GM19455 (cell line): ENCODE results near the gene MSX2.

Source experiments
- ATAC-seq: cut with Tn5 transposase; IDR thresholded peaks from one replicate; pipeline ENCODE4 v1.9.1; 2021; ENCODE audit not compliant: unreplicated experiment

MSX2 gene

GRCh38 chr5:174717826-174718455 is 6.4 kb upstream of the MSX2 start:
- no peak for ATAC-seq

- no peak for ATAC-seq
These were observed 5.3 kb upstream of the MSX2 start for GRCh38 chr5:174718880-174719610.

DNA sequence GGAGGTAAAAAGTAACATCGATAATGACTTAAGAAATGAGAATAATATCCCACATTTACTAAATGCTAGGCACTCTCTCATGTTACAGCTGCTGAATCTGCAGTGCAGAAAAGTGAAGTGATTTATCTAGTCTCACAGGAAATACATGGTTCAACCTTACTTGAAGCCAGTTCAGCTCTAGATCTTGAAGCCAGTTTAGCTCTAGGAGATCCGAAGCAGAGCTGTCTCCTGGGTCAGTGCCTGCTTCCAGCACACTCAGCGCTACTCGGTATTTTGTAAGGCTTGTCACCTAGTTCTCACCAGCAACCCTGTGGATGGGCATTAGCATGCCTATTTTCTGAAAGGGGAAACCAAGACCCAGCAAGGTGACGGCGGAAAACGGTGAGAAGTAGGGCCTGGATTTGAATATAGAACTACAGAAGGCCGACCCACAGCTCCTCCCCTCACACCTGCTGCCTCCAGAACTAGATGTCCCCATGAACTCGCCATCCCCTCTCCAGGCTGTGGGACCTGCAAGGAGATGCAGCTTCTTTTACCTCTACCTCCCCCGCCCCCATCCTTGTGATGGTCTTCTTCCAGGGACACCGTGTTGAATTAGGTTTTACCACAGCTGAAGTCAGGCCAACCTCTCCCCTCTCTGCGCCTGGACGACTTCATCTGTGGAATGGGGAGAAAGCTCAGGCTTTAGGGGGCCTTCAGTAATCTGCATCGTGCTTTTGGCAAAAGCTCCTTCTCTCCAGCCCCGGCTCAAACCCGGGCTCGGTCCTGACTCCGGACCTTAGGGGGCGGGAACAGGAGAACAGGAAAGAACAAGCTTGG is 4.4 kb upstream of the MSX2 start:
- no peak for ATAC-seq

GRCh38 chr5:174720612-174721529 is 3.5 kb upstream of the MSX2 start:
- ATAC-seq = no peak

DNA sequence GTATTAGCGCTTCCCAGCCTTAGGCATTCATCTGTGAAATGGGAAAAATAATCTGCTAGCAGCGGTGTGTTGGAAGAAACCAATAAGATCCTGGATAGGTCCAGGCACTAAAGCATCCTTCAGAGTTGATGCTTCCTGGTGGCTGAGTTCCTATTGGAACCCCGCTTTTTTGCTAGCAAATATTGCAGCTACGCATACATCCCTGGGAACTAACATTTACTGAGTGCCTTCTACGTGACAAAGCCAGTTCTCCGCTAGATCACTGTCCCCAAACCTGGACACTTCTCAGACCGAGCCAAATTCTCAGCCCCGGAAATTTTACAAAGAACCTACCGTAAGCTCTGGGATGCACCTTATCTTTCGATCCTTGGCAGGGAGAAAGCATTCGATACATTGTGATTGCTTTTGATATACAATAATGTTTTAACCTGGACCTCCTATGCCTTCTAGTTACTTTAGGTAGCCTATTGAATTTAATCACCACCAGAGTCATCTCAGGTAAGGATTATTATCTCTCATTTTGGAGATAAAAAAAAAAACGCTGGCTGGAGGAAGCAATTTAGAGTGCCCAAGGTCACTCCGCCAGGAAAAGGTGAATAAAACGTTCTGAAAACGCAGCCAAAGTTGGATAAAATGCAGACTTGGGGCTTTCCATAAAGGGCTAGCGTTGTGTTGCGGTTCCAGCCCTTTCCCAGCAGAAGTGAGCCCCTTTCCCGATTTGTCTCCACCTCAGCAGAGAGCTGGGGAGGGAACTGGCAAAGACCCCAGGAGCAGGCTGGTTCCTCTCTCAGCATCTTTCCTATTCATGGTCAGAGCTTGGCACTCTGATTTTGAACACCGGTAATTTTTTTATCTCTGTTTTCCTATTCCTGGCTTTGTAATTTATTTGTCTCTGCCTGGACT is 2.6 kb upstream of the MSX2 start:
- ATAC-seq = no peak

DNA sequence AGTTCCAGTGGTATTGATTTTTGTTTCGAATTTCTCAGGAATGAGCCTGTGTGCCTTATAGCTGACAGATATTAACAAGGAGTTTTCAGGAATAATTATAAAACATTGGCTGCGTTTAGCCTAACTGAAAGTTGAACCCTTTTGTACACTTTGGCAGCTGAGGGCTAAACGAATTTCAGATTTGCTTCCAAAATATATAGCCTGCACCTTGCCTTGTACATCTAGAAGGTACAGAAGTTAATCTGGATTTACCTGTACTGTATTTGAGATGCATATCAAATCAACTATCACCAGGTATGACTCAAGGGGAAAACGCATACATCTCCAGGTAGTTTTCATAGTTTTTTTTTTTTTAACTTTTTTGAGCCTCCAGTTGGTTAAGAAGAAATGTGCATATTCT is 1.9 kb upstream of the MSX2 start:
- ATAC-seq = no peak

DNA sequence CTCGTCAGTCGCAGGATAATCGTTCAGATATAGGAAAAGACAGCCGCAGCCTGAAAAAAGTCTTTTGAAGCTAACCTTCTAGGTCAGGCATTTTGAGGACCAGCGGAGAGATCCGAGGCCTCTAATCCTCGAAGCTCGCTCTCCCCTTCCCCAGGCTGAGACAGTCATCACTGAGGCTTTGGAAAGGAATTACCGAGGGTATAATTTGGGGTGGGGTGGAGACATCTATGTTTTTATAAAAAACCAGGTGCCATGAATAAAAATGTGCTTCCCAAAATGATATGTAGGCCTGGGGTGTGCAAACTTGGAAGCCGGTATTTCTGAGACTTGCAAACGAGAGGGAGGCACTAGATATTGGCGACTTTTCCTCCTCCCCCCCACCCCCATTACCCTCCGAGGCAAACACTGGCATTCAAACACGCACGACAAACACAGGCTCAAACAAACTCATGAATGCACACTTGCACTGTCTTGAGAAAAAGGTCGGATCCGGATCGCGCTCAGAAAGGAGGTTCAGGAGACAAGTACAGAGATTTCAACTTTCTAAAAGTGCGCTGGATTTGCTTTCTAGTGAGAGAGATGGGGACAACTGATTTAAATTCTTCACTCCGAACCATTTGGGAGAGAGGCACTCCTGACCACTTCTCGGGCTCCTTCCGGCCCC is 935 bp upstream of the MSX2 start:
- ATAC-seq = no peak

GRCh38 chr5:174723979-174724483 is 351 bp upstream of the MSX2 start:
- no peak for ATAC-seq

- ATAC-seq = no peak
These were observed 1.0 kb downstream of the MSX2 start for GRCh38 chr5:174725261-174725990.

DNA sequence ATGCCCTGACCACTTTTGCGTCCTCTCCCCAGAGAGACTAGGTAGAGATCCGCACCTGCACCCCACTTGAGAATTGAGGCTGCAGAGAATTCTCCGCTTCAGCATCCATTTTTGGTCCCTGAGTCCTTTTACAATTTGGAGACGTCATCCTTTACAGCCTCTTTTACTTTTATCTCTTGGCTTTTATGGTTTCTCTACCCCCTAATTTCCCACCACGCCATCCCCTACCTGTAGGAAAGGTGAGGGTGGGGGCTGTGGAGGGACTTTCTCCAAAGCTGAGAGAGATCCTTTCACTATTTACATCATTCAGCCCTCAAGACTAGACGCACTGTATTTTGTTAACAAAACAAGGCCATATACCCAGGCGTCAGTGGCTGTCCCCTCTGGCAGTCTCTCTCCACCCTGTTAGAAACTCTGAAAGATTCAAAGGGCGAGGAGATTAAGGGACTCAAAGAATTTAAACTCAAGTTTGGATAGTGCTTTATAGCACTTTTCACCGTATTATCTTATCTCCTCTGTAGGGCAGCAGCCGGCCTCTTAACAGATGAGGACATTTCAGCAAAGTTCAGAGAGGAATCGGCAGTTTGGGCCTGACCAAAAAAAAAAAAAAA is 1.7 kb downstream of the MSX2 start:
- ATAC-seq = no peak

GRCh38 chr5:174726916-174727793 is 2.8 kb downstream of the MSX2 start:
- no peak for ATAC-seq

DNA sequence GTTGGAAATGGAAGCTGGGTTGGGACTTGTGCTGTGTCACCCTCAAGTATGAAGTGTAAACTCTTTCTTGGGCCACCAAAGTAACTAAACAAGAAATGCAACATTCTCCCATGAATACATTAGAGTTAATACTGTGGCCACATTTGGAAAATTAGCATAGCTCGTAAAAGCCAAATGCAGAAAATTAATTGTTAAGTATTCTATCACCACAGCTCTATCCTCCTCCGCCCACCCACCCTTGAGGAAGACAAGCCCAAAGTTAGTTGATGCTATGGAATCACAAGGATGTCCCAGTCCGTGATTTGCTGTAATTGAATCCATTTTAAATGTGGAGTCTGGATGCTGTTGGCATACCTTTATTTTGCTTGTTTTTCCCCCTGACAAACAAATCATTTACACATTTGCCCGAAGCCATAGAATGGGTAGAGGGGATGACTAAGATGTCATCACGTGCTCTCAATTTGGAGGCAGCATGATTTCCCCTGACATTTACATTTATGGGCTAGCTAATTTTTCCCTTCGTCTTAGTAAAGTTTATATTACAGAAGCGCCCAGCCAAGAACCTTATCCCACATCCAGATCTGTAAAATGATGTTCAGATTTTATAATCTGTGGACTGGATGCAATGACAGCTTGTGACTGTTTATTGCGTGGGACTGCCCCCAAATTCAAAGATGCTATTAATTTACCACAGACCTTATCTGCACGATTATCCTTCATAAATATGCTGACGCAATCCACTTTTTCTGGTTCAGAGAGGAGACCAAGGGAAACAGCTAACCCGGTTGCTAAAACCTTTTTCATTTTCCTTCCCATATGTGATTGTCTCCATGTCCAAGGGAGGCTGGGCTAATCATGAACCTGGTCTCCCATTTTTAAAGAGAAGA is 3.7 kb downstream of the MSX2 start:
- no peak for ATAC-seq

- no peak for ATAC-seq
These were observed 4.8 kb downstream of the MSX2 start for GRCh38 chr5:174729075-174729680.

- ATAC-seq = no peak
These were observed 7.0 kb downstream of the MSX2 start for GRCh38 chr5:174731214-174732035.
